Liver (tissue), 3 donors: ENCODE data around the gene BTN1A1.

ENCODE experiments used
- RXRA ChIP-seq, 2 donors: IDR thresholded peaks; 2 replicates each; pipeline ENCODE4 v1.6.1; 2017 to 2018; ENCODE audit warnings: antibody characterized with exemption in 2 of 2, mild to moderate bottlenecking in 1 of 2
- SP1 ChIP-seq: IDR thresholded peaks from 2 replicates; pipeline ENCODE4 v1.6.1; 2018; ENCODE audit warnings: antibody characterized with exemption, mild to moderate bottlenecking
- TAF1 ChIP-seq: conservative IDR thresholded peaks from 2 replicates; pipeline ENCODE4 v1.6.1; 2016; ENCODE audit warnings: antibody characterized with exemption, mild to moderate bottlenecking
- TF ChIP-seq, protein P1 (sequence below): fragments of 150-350 bp; IDR thresholded peaks from 2 replicates; pipeline ENCODE4 v1.5.1; 2017; ENCODE audit warnings: improper control_type of control experiment, low read depth, low read length; ENCODE audit not compliant: missing input control
- TF ChIP-seq, protein P2 (sequence below): IDR thresholded peaks from 2 replicates; pipeline ENCODE4 v1.6.1; 2016; ENCODE audit warnings: antibody characterized with exemption
- TF ChIP-seq, protein P3 (sequence below): IDR thresholded peaks from 2 replicates; pipeline ENCODE4 v1.6.1; 2016; ENCODE audit warnings: antibody characterized with exemption
- donor health status: healthy.
- donor health status: healthy.

DNA sequence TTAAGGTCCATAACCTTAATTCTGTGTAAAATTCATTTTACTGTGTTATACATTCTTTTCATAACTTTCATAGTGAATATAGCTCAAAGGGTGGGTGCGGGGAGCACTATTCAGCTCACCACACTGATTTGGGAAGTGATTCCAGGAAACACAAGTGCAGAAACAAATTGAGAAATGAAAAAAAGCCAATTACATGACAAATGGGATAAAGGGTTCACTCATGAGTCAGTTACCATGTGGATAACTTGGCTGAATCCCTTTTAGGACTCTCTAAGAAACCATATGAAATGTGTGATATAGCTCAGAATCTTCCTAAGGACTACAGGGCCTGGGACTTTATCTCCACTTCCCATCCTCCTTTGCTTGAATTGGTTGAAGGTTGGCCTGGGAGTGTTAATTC lies 45.5 kb upstream of the BTN1A1 start:
- TF ChIP-seq, protein P1, sequence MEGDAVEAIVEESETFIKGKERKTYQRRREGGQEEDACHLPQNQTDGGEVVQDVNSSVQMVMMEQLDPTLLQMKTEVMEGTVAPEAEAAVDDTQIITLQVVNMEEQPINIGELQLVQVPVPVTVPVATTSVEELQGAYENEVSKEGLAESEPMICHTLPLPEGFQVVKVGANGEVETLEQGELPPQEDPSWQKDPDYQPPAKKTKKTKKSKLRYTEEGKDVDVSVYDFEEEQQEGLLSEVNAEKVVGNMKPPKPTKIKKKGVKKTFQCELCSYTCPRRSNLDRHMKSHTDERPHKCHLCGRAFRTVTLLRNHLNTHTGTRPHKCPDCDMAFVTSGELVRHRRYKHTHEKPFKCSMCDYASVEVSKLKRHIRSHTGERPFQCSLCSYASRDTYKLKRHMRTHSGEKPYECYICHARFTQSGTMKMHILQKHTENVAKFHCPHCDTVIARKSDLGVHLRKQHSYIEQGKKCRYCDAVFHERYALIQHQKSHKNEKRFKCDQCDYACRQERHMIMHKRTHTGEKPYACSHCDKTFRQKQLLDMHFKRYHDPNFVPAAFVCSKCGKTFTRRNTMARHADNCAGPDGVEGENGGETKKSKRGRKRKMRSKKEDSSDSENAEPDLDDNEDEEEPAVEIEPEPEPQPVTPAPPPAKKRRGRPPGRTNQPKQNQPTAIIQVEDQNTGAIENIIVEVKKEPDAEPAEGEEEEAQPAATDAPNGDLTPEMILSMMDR: no peak
- no peak for TF ChIP-seq SP1
- TF ChIP-seq RXRA (IDR thresholded peaks at IDR 0.05): no peak
- TF ChIP-seq TAF1: no peak
- TF ChIP-seq, protein P2, sequence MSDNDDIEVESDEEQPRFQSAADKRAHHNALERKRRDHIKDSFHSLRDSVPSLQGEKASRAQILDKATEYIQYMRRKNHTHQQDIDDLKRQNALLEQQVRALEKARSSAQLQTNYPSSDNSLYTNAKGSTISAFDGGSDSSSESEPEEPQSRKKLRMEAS: no peak
- TF ChIP-seq, protein P3, sequence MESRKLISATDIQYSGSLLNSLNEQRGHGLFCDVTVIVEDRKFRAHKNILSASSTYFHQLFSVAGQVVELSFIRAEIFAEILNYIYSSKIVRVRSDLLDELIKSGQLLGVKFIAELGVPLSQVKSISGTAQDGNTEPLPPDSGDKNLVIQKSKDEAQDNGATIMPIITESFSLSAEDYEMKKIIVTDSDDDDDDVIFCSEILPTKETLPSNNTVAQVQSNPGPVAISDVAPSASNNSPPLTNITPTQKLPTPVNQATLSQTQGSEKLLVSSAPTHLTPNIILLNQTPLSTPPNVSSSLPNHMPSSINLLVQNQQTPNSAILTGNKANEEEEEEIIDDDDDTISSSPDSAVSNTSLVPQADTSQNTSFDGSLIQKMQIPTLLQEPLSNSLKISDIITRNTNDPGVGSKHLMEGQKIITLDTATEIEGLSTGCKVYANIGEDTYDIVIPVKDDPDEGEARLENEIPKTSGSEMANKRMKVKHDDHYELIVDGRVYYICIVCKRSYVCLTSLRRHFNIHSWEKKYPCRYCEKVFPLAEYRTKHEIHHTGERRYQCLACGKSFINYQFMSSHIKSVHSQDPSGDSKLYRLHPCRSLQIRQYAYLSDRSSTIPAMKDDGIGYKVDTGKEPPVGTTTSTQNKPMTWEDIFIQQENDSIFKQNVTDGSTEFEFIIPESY: no peak
